ENCODE results near the gene HNRNPF. TPM values are rescaled to one million over a fixed set of nuclear protein-coding genes. Genes with fewer than 3 reads are reported as not detected.

The HNRNPF gene
- total and polyA plus RNA-seq, 2 of the 4 experiments (the other 2 are of a cell fraction), result 169 to 207 TPM

DNA sequence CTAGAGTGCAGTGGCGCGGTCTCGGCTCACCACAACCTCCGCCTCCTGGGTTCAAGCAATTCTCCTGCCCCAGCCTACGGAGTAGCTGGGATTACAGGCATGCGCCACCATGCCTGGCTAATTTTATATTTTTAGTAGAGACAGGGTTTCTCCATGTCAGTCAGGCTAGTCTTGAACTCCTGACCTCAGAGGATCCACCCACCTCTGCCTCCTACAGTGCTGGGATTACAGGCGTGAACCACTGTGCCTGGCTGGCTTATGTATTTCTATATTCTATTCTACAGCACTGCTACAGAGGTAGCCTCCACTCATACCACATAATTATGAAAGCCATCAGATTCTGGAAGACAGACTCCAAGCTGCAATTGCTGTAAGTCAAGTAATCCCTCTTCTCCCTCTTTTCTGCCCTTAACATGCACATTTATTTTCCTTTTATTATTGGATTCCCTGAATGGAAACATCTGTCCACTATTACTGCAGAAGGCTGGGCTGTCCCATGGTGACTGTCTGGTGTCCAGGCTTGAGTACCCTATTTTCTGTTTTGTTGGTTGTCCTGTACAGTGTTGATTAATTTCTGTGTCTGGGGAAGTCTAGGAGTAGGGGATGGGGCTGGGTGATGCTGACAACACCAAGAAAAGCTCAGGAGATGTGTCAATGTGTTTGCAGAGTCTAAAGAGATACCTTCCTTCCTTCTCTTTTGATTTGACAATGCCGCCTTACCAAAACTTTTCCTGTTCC, 22.1 kb upstream of the HNRNPF start:
- intact Hi-C loops (cut with micrococcal nuclease), result no loop called here

More for the DNA sequence above, 22.1 kb upstream of the HNRNPF start:
- H4K20me1 ChIP-seq (ENCODE audit: insufficient read depth, low read length), result no peaks in the 10 kb centered on the region
- no peak overlapping the region for H2AK5ac ChIP-seq (ENCODE audit: low read depth, low read length)
- H3K79me1 ChIP-seq (ENCODE audit: low read depth in 1 of 2, low read length in 2 of 2), result peaks cover 7 to 12% of the 10 kb centered on the region in 2 experiments; a peak in 3 of 4 replicates
- H3K4me1 ChIP-seq (ENCODE audit: control insufficient read depth, insufficient read depth, low read length), result no peaks in the 10 kb centered on the region
- dilution Hi-C loops (cut with HindIII; ENCODE audit: low sequenced_read_pairs, unreplicated experiment), result no loop called here
- H3K4me3 ChIP-seq (ENCODE audit: insufficient read depth, low read depth, low read length), result no peak overlapping the region
- no peaks in the 10 kb centered on the region for H3K27me3 ChIP-seq (ENCODE audit: control insufficient read depth, insufficient read depth, low read length)
- H4K91ac ChIP-seq (ENCODE audit: insufficient read depth, low read depth, low read length), result no peak overlapping the region
- H3K56ac ChIP-seq (ENCODE audit: extremely low read depth, insufficient read depth, low read length), result no peak overlapping the region
- in situ Hi-C loops (cut with MboI; ENCODE audit: low sequenced_read_pairs), result no loop called here
- ATAC-seq (ENCODE audit: low read depth) (no peak), DNase-seq (no peak)
- H4K8ac ChIP-seq (ENCODE audit: low read depth in 2 of 2, low read length in 2 of 2), result no peak overlapping the region
- H2BK15ac ChIP-seq (ENCODE audit: low read depth, low read length), result no peak overlapping the region
- no peak overlapping the region for H2AFZ ChIP-seq (replicated peaks; ENCODE audit: low read length, poor library complexity)
- no peak overlapping the region for H2BK5ac ChIP-seq (ENCODE audit: low read depth, low read length, poor library complexity, severe bottlenecking)
- no peak overlapping the region for H3K18ac ChIP-seq (ENCODE audit: low read depth, low read length)
- H3K14ac ChIP-seq (replicated peaks; ENCODE audit: low read depth, low read length), result no peak overlapping the region
- no peak overlapping the region for H4K5ac ChIP-seq (ENCODE audit: low read depth, low read length)
- H2BK20ac ChIP-seq (ENCODE audit: low read depth, low read length), result no peak overlapping the region
- no peak overlapping the region for H3K4me2 ChIP-seq (ENCODE audit: low read depth, low read length)
- H3K27ac ChIP-seq (ENCODE audit: insufficient read depth, low read length), result no peak overlapping the region
- TF ChIP-seq POLR2A (IDR thresholded peaks at IDR 0.05; ENCODE audit: low read depth, low read length) (no peak), CHD1 (IDR thresholded peaks at IDR 0.05; ENCODE audit: low read depth, low read length) (no peak), RCOR1 (IDR thresholded peaks at IDR 0.05; ENCODE audit: insufficient replicate concordance, low read length) (no peak), MAZ (IDR thresholded peaks at IDR 0.05; ENCODE audit: borderline replicate concordance, low read depth, low read length) (no peak)
- H2BK120ac ChIP-seq (ENCODE audit: low read depth, low read length), result no peak overlapping the region
- ChIA-PET POLR2A (ENCODE audit: unreplicated experiment) (no interaction called here), CTCF (no interaction called here)
- H3K9me1 ChIP-seq (ENCODE audit: insufficient read depth, low read length), result no peaks in the 10 kb centered on the region
- H3K23ac ChIP-seq (ENCODE audit: low read depth, low read length), result no peak overlapping the region
- no peak overlapping the region for H2AK9ac ChIP-seq (replicated peaks; ENCODE audit: low read depth, low read length, poor library complexity)
- no TSS peak for BruUV-seq (replicated peaks)
- no peaks in the 10 kb centered on the region for H3K36me3 ChIP-seq (ENCODE audit: control insufficient read depth, insufficient read depth, low read length)
- H3K9me3 ChIP-seq (ENCODE audit: control insufficient read depth, insufficient read depth, low read length), result no peaks in the 10 kb centered on the region
- no peak overlapping the region for H3K4ac ChIP-seq (ENCODE audit: low read depth, low read length)
- H3K9ac ChIP-seq (ENCODE audit: low read depth, low read length), result no peak overlapping the region
- no CpG with 5 or more reads among the region's 8 CpGs for WGBS, 2 experiments (ENCODE audit: extremely low coverage in 2 of 2, insufficient read length in 1 of 2)
